Gastrocnemius medialis (tissue), 4 donors: Measurements from ENCODE around the gene GM2A. TPM values are rescaled to one million over a fixed set of nuclear protein-coding genes. Genes with fewer than 3 reads are reported as not detected.

Experiments used
- ATAC-seq, 2 donors: fragments of 150-250 bp; one replicate each; pipeline ENCODE4 v1.9.1; 2016
- DNase-seq, 2 donors: peaks; one replicate each; pipeline ENCODE4 v3.0.0-alpha.2; 2019
- H3K27ac ChIP-seq, 4 donors: fragments of 200-600 bp; sonication (generic); 1 replicate in 1 of 4; 2 replicates in 3 of 4; pipeline ENCODE4 v1.5.1; 2016 to 2018; ENCODE audit warnings: mild to moderate bottlenecking in 2 of 4, moderate library complexity in 1 of 4
- H3K27me3 ChIP-seq, 3 donors: fragments of 200-600 bp; sonication (generic) in 2 of 3; 1 replicate in 1 of 3; 2 replicates in 2 of 3; pipeline versions ENCODE4 v1.5.1 to v1.6.0; 2016 to 2019; ENCODE audit warnings: mild to moderate bottlenecking in 1 of 3, moderate library complexity in 1 of 3
- H3K36me3 ChIP-seq, 2 donors: fragments of 200-600 bp; sonication (generic) in 1 of 2; one replicate each; pipeline ENCODE4 v1.5.1; 2017 to 2018
- H3K4me1 ChIP-seq, 2 donors: fragments of 200-600 bp; sonication (generic) in 1 of 2; one replicate each; pipeline ENCODE4 v1.5.1; 2016 to 2017; ENCODE audit warnings: mild to moderate bottlenecking in 2 of 2
- H3K4me3 ChIP-seq, 4 donors: fragments of 200-600 bp; sonication (generic) in 3 of 4; 1 replicate in 1 of 4; 2 replicates in 3 of 4; pipeline ENCODE4 v1.5.1; 2016 to 2019; ENCODE audit warnings: mild to moderate bottlenecking in 2 of 4
- H3K9me3 ChIP-seq, 3 donors: fragments of 200-600 bp; sonication (generic) in 2 of 3; 1 replicate in 1 of 3; 2 replicates in 2 of 3; pipeline ENCODE4 v1.5.1; 2016 to 2019
- POLR2A ChIP-seq, 2 donors: fragments of 450-650 bp; IDR thresholded peaks; one replicate each; pipeline ENCODE4 v1.6.1; 2017; ENCODE audit warnings: antibody characterized with exemption in 2 of 2, mild to moderate bottlenecking in 2 of 2, moderate library complexity in 2 of 2
- in situ Hi-C, 4 donors: fragments of 200-750 bp; cut with MboI; loops; one replicate each; pipeline versions ENCODE4 v1.15.0 to v1.8.0; 2017; ENCODE audit warnings: low sequenced_read_pairs in 4 of 4
- intact Hi-C: fragments of 100-400 bp; cut with DNase I; formaldehyde crosslinking; loops from one replicate; pipeline ENCODE4 v1.15.1; 2023; ENCODE audit warnings: low total_unique reads
- total RNA-seq, 4 donors: library from RNA; depleted of rRNA; stranded (reverse); fragments of >200 nt; gene quantifications; one replicate each; pipeline versions ENCODE4 v1.1.0 to v1.2.3, GENCODE V29; 2016
- TF ChIP-seq, protein P1 (sequence below), 5 experiments: fragments of 450-650 bp in 3 of 5; fragments of 200-600 bp in 2 of 5; sonication (generic) in 2 of 5; IDR thresholded peaks in 4 of 5; conservative IDR thresholded peaks in 1 of 5; 1 replicate in 4 of 5; 2 replicates in 1 of 5; pipeline ENCODE4 v1.5.1; 2016 to 2019; ENCODE audit warnings: antibody characterized with exemption in 5 of 5, mild to moderate bottlenecking in 3 of 5, moderate library complexity in 3 of 5

GM2A gene
- total RNA-seq, 4 donors from 2014 or later = 5.0 to 7.2 (median 5.7) TPM

DNA sequence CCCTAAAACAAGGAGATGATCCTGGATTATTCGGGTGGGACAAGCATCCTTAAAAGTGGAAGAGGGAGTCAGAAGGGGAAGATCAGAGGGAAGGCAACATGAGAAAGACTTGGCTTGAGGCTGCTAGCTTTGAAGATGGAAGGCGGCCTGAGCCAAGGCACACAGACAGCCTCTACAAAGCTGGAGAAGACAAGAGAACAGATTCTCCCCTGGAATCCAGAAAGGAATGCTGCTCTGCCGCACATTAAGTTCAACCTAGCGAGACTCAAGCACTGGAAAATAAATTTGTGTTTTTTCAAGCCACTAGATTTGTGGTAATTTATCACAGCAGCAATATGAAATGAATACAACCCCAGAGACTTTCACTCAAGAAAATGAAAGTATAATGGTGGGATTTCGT, 32.7 kb downstream of the GM2A start:
- no peaks in the 10 kb centered on the region for H3K4me1 ChIP-seq
- H3K27me3 ChIP-seq = no peaks in the 10 kb centered on the region
- DNase-seq (no peak), ATAC-seq (no peak)
- no peaks in the 10 kb centered on the region for H3K36me3 ChIP-seq
- intact Hi-C loops (no loop called here), in situ Hi-C loops (no loop called here)
- no peaks in the 10 kb centered on the region for H3K9me3 ChIP-seq
- no peak overlapping the region for H3K4me3 ChIP-seq
- no peak overlapping the region for H3K27ac ChIP-seq
- TF ChIP-seq, protein P1, sequence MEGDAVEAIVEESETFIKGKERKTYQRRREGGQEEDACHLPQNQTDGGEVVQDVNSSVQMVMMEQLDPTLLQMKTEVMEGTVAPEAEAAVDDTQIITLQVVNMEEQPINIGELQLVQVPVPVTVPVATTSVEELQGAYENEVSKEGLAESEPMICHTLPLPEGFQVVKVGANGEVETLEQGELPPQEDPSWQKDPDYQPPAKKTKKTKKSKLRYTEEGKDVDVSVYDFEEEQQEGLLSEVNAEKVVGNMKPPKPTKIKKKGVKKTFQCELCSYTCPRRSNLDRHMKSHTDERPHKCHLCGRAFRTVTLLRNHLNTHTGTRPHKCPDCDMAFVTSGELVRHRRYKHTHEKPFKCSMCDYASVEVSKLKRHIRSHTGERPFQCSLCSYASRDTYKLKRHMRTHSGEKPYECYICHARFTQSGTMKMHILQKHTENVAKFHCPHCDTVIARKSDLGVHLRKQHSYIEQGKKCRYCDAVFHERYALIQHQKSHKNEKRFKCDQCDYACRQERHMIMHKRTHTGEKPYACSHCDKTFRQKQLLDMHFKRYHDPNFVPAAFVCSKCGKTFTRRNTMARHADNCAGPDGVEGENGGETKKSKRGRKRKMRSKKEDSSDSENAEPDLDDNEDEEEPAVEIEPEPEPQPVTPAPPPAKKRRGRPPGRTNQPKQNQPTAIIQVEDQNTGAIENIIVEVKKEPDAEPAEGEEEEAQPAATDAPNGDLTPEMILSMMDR (IDR thresholded peaks at IDR 0.05 in 4 of 5, conservative IDR thresholded peaks at IDR 0.05 in 1 of 5) = no peak
- TF ChIP-seq POLR2A (IDR thresholded peaks at IDR 0.05) = no peak

DNA sequence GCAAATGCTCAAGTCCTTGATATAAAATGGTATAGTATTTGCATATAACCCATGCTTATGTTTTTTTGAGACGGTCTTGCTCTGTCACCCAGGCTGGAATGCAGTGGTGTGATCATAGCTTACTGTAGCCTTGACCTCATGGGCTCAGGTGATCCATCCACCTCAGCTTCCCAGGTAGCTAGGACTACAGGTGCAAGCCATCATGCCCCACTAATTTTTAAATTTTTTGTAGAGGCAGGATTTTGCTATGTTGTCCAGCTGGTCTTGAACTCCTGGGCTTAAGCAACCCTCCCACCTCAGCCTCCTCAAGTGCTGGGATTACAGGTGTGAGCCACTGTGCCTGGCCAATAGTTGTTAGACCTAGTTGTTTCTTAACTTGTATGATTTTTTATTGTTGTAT, 33.3 kb downstream of the GM2A start:
- Histone ChIP-seq H3K27me3 (no peaks in the 10 kb centered on the region), H3K9me3 (no peaks in the 10 kb centered on the region), H3K4me1 (no peaks in the 10 kb centered on the region), H3K4me3 (no peak overlapping the region), H3K36me3 (no peaks in the 10 kb centered on the region), H3K27ac (no peak overlapping the region)
- intact Hi-C loops = no loop called here
- in situ Hi-C loops = no loop called here
- DNase-seq (no peak), ATAC-seq (no peak)
- TF ChIP-seq, protein P1 (IDR thresholded peaks at IDR 0.05 in 4 of 5, conservative IDR thresholded peaks at IDR 0.05 in 1 of 5) = no peak
- TF ChIP-seq POLR2A (IDR thresholded peaks at IDR 0.05) = no peak

DNA sequence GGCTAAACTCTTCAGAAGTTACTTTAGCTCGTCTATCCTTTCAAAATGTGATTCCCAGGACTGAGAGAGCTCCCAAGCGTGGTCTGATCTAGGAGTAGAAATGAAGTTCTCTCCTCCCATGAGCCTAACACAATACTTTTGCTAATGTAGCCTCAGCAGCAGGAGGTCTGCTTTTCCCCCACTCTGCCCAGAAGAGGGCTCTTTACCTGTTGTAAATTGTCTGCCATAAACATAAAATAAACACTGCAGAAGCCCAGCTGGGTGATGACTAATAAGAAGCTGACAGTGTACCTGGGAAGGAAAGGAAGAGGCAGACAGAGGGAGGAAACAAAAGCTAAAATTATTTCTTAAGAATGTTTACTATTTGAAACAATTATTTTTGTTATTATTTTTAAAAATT, 35.2 kb downstream of the GM2A start:
- TF ChIP-seq, protein P1 (IDR thresholded peaks at IDR 0.05 in 4 of 5, conservative IDR thresholded peaks at IDR 0.05 in 1 of 5) = no peak
- TF ChIP-seq POLR2A (IDR thresholded peaks at IDR 0.05) = no peak
- Histone ChIP-seq H3K27me3 (no peaks in the 10 kb centered on the region), H3K36me3 (no peaks in the 10 kb centered on the region), H3K27ac (no peak overlapping the region), H3K4me3 (no peak overlapping the region), H3K4me1 (no peaks in the 10 kb centered on the region), H3K9me3 (no peaks in the 10 kb centered on the region)
- ATAC-seq (no peak), DNase-seq (no peak)
- in situ Hi-C loops = no loop called here
- intact Hi-C loops = no loop called here

DNA sequence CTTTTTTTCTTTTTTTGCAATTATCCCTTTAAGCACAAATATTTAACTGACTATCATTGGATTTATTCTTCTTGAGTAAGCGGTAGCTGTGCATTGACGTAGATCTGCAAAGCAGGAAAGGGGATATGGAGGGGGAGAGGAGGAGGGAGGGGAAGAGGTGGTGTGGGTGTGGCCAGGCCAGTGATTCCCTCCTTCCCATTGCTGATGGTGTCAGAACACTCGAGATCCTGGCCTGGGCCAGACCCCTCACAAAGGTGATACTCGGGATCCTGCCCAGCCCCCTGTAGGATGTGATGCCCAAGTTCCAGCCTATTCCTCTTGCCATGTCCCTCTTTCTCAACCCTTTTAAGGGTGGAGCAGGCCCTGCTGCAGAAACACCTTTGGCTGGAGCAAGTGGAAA, 40.6 kb downstream of the GM2A start:
- H3K4me1 ChIP-seq = no peaks in the 10 kb centered on the region
- no peaks in the 10 kb centered on the region for H3K27me3 ChIP-seq
- in situ Hi-C loops (no loop called here), intact Hi-C loops (no loop called here)
- no peaks in the 10 kb centered on the region for H3K36me3 ChIP-seq
- TF ChIP-seq POLR2A (IDR thresholded peaks at IDR 0.05) = no peak
- TF ChIP-seq, protein P1 (IDR thresholded peaks at IDR 0.05 in 4 of 5, conservative IDR thresholded peaks at IDR 0.05 in 1 of 5) = no peak
- no peaks in the 10 kb centered on the region for H3K9me3 ChIP-seq
- no peak overlapping the region for H3K4me3 ChIP-seq
- ATAC-seq (no peak), DNase-seq (no peak)
- no peak overlapping the region for H3K27ac ChIP-seq

DNA sequence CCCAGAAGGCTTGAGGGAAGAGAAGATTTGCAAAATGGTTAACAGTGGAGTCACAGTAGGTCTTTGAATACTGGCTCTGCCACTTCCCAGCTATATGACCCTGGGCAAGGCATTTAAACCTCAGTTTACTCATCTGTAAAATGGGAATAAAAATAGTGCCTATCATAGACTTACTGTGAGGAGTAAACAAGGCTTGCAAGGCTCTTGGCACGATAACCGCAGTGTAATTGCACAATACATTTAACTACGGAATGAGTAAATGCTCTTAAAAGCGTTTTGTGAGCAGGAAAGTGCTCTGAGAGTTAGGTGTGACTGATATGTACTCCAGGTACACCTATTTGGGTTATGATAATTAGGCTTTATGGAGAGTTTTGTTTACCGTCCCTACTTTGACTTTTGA, 42.2 kb downstream of the GM2A start:
- TF ChIP-seq POLR2A (IDR thresholded peaks at IDR 0.05) = no peak
- TF ChIP-seq, protein P1 (IDR thresholded peaks at IDR 0.05 in 4 of 5, conservative IDR thresholded peaks at IDR 0.05 in 1 of 5) = no peak
- Histone ChIP-seq H3K4me3 (no peak overlapping the region), H3K4me1 (no peaks in the 10 kb centered on the region), H3K27ac (no peak overlapping the region), H3K36me3 (no peaks in the 10 kb centered on the region), H3K9me3 (no peaks in the 10 kb centered on the region), H3K27me3 (no peaks in the 10 kb centered on the region)
- in situ Hi-C loops = no loop called here
- intact Hi-C loops = no loop called here
- ATAC-seq = no peak
- no peak for DNase-seq
